Body of pancreas (tissue), 4 donors: ENCODE results near the gene RPS25. TPM values are rescaled to one million over a fixed set of nuclear protein-coding genes. Genes with fewer than 3 reads are reported as not detected.

Experiments used
- ATAC-seq: fragments of 150-250 bp; one replicate; pipeline ENCODE4 v1.9.1; 2016
- DNase-seq, 4 donors: peaks; one replicate each; pipeline ENCODE4 v3.0.0-alpha.2; 2019
- H3K27ac ChIP-seq, 4 donors: fragments of 200-600 bp; sonication (generic); 1 replicate in 3 of 4; 2 replicates in 1 of 4; pipeline versions ENCODE4 v1.5.1 to v1.6.1; 2016 to 2019; ENCODE audit warnings: mild to moderate bottlenecking in 1 of 4, mixed read lengths in 1 of 4, moderate library complexity in 1 of 4
- H3K27me3 ChIP-seq, 2 donors: fragments of 200-600 bp; sonication (generic); one replicate each; pipeline ENCODE4 v1.6.0; 2016; ENCODE audit warnings: mild to moderate bottlenecking in 1 of 2
- H3K36me3 ChIP-seq, 2 donors: fragments of 200-600 bp; sonication (generic); replicated peaks in 1 of 2; 2 replicates each; pipeline ENCODE4 v1.5.1; 2016; ENCODE audit warnings: low read depth in 2 of 2; ENCODE audit not compliant: insufficient read depth in 1 of 2
- H3K4me1 ChIP-seq: fragments of 200-600 bp; sonication (generic); one replicate; pipeline ENCODE4 v1.6.0; 2016
- H3K4me3 ChIP-seq, 2 donors: fragments of 200-600 bp; sonication (generic); 1 replicate in 1 of 2; 2 replicates in 1 of 2; pipeline ENCODE4 v1.5.1; 2016 to 2019
- H3K9me3 ChIP-seq, 3 donors: fragments of 200-600 bp; sonication (generic); 1 replicate in 2 of 3; 2 replicates in 1 of 3; pipeline ENCODE4 v1.5.1; 2016
- CTCF ChIP-seq, 7 experiments: fragments of 450-650 bp in 4 of 7; fragments of 200-600 bp in 3 of 7; sonication (generic) in 3 of 7; IDR thresholded peaks; one replicate each; pipeline ENCODE4 v1.5.1; 2016 to 2019; ENCODE audit warnings: antibody characterized with exemption in 7 of 7
- POLR2A ChIP-seq, 3 donors: fragments of 450-650 bp; IDR thresholded peaks; one replicate each; pipeline ENCODE4 v1.6.1; 2016; ENCODE audit warnings: antibody characterized with exemption in 3 of 3, mild to moderate bottlenecking in 2 of 3
- WGBS, 2 donors: methylation state at CpG; one replicate each; pipeline ENCODE4 v1.1.5; 2017; 5-methylcytosine and 5-hydroxymethylcytosine counted together
- intact Hi-C: fragments of 100-400 bp; cut with DNase I; formaldehyde crosslinking; loops from one replicate; pipeline ENCODE4 v1.15.1; 2023
- total RNA-seq, 2 donors: library from RNA; depleted of rRNA; stranded (reverse); fragments of >200 nt; gene quantifications; one replicate each; pipeline ENCODE4 v1.1.0, GENCODE V29; 2016

Gene RPS25
- total RNA-seq, result 1,000 to 10,000 TPM in 1 of 2 donors, 100 to 1,000 TPM in 1; 824 to 1,261 TPM

- peak within 1 kb of the TSS; percentile 88 to 90 for H3K4me3 ChIP-seq
- intact Hi-C loops, result no loop called here
- peaks cover 0 to 3% of the 10 kb centered on the region in 2 donors for H3K36me3 ChIP-seq
- no peaks in the 10 kb centered on the region for H3K27me3 ChIP-seq
- TF ChIP-seq CTCF (IDR thresholded peaks at IDR 0.05) (no peak), POLR2A (IDR thresholded peaks at IDR 0.05) (peak; percentile 33 to 83 (median 80))
- H3K4me1 ChIP-seq, result peaks cover 60% of the 10 kb centered on the region
- WGBS, 2 donors, result 0% methylated on average over 18 to 63 of the region's 63 CpGs
- DNase-seq (peak; percentile 94 to 97 (median 95)), ATAC-seq (peak; percentile 92)
- H3K27ac ChIP-seq, result peak within 1 kb of the TSS; percentile 83 to 96 (median 92)
- H3K9me3 ChIP-seq, result no peaks in the 10 kb centered on the region
Measured at GRCh38 chr11:119018074-119018938, at the start of gene RPS25, which contains the start of gene TRAPPC4. TSS of gene RPS25 (minus strand) at chr11:119018343. CDS start at chr11:119018284, 59 bp downstream. TSS of gene TRAPPC4 (plus strand) at chr11:119018766. CDS start at chr11:119018796, 30 bp downstream.

- TF ChIP-seq POLR2A (IDR thresholded peaks at IDR 0.05) (peak; percentile 63 to 88 (median 84)), CTCF (IDR thresholded peaks at IDR 0.05) (peak in 1 of 7 experiments; percentile 30)
- 1% methylated on average over 19 to 49 of the region's 49 CpGs for WGBS, 2 donors
- Histone ChIP-seq H3K27me3 (no peaks in the 10 kb centered on the region), H3K4me3 (peak within 1 kb of the TSS; percentile 73 to 74), H3K27ac (peak within 1 kb of the TSS; percentile 66 to 89 (median 89)), H3K4me1 (peaks cover 52% of the 10 kb centered on the region), H3K9me3 (no peaks in the 10 kb centered on the region), H3K36me3 (peaks cover 7 to 12% of the 10 kb centered on the region in 2 donors)
- ATAC-seq, result peak; percentile 96
- DNase-seq, result peak; percentile 97 to 99 (median 98)
- intact Hi-C loops, result no loop called here
Measured at GRCh38 chr11:119067371-119068222, 49.5 kb upstream of the RPS25 start, which contains the start of gene VPS11. TSS of gene VPS11 (plus strand) at chr11:119067818. CDS start at chr11:119067824, 6 bp downstream.

GRCh38 chr11:119065369-119065768 lies 47.2 kb upstream of the RPS25 start:
- H3K4me1 ChIP-seq, result peaks cover 66% of the 10 kb centered on the region
- peak overlapping the region in 2 of 4 donors; percentile 0 to 10 for H3K27ac ChIP-seq
- DNase-seq (no peak), ATAC-seq (no peak)
- H3K9me3 ChIP-seq, result no peaks in the 10 kb centered on the region
- no peak overlapping the region for H3K4me3 ChIP-seq
- H3K27me3 ChIP-seq, result no peaks in the 10 kb centered on the region
- intact Hi-C loops, result no loop called here
- H3K36me3 ChIP-seq, result no peaks in the 10 kb centered on the region
- WGBS, 2 donors, result 74 to 83% methylated on average over 4 of the region's 4 CpGs
- TF ChIP-seq CTCF (IDR thresholded peaks at IDR 0.05), result peak in 2 of 7 experiments; percentile 3 to 28
- TF ChIP-seq POLR2A (IDR thresholded peaks at IDR 0.05), result no peak

- Histone ChIP-seq H3K36me3 (no peaks in the 10 kb centered on the region), H3K27ac (peak overlapping the region in 3 of 4 donors; percentile 59 to 75 (median 67)), H3K4me3 (no peak overlapping the region), H3K27me3 (no peaks in the 10 kb centered on the region), H3K9me3 (no peaks in the 10 kb centered on the region), H3K4me1 (peaks cover 57% of the 10 kb centered on the region)
- WGBS, 2 donors, result 58 to 59% methylated on average over 5 of the region's 5 CpGs
- DNase-seq (peak; percentile 63 to 78 (median 72)), ATAC-seq (no peak)
- TF ChIP-seq CTCF (IDR thresholded peaks at IDR 0.05) (no peak), POLR2A (IDR thresholded peaks at IDR 0.05) (no peak)
- intact Hi-C loops, result no loop called here
Measured at GRCh38 chr11:119062779-119063178, 44.6 kb upstream of the RPS25 start.
